Measurements from ENCODE around the gene MAP3K8. TPM values are rescaled to one million over a fixed set of nuclear protein-coding genes. Genes with fewer than 3 reads are reported as not detected.

MAP3K8 gene
- total and polyA plus RNA-seq, 2 donors, result 16.5 to 19.6 TPM

DNA sequence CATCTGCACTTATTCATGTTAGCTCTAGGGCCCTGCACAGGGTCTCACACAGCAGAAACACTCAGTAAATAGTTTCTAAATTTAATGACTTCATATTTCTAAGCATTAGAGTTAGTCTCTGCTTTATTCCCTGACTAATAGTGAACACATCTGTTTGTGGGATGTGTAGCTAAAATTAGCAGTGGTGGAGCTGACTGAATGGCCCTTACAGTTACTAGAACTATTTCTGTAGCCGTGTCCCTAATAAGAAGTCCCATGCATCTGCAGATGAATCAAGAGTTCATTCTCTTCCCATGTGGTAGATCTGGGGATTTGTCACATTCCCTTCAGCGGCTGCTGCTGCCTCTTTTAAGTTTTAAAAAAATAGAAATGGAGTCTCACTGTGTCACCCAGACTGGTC, 11.7 kb downstream of the MAP3K8 start:
- no peak overlapping the region for H3K27ac ChIP-seq (ENCODE audit: low read depth)
- no peak overlapping the region for H3K4me3 ChIP-seq (ENCODE audit: low read depth, low read length)
- no peak for DNase-seq (ENCODE audit: extremely low spot score)
- WGBS, result 45% methylated on average over 2 of the region's 2 CpGs
- no peaks in the 10 kb centered on the region for H3K4me1 ChIP-seq (ENCODE audit: insufficient read depth)
- H3K36me3 ChIP-seq (ENCODE audit: insufficient read depth), result peaks cover 4% of the 10 kb centered on the region

DNA sequence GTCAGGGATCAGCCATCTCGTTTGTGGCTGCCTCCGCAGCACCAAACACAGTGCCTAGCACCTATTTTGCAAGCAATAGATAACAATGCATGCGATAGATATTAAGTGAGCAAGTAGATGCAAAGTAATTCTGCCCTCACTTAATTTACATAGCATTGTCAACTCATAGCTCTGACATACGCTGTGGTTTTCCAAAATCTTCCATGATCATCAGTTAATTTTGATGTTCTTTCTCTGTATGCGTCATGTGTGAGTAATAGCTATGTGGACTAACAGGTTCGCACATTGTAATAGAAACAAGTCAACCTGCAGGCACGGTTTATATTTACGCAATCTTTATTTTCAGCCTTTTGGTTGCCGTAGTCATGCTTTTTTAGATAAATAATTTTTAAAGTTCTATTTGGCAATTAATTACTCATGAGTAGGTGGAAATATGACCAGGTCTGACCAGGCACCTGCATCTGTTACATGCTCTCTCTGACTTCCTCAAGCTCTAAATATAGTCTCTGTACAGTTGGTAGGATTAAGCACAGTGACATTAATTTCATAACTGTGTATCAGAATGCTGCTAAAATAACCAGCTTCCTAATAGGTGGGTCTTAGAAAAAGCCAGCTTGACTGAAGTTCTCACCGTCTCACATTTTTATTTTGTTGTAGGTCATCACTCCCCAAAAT, 13.3 kb downstream of the MAP3K8 start:
- DNase-seq (ENCODE audit: extremely low spot score), result no peak
- Histone ChIP-seq H3K27ac (ENCODE audit: low read depth) (peak overlapping the region; percentile 56), H3K4me1 (ENCODE audit: insufficient read depth) (no peaks in the 10 kb centered on the region), H3K36me3 (ENCODE audit: insufficient read depth) (peaks cover 4% of the 10 kb centered on the region), H3K4me3 (ENCODE audit: low read depth, low read length) (no peak overlapping the region)
- 87% methylated on average over 10 of the region's 10 CpGs for WGBS

- DNase-seq (ENCODE audit: extremely low spot score), result no peak
- Histone ChIP-seq H3K36me3 (ENCODE audit: insufficient read depth) (peaks cover 4% of the 10 kb centered on the region), H3K4me1 (ENCODE audit: insufficient read depth) (no peaks in the 10 kb centered on the region), H3K27ac (ENCODE audit: low read depth) (no peak overlapping the region), H3K4me3 (ENCODE audit: low read depth, low read length) (no peak overlapping the region)
- 100% methylated on average over 1 of the region's 1 CpG for WGBS
These were observed 14.1 kb downstream of the MAP3K8 start for GRCh38 chr10:30448092-30448491.

DNA sequence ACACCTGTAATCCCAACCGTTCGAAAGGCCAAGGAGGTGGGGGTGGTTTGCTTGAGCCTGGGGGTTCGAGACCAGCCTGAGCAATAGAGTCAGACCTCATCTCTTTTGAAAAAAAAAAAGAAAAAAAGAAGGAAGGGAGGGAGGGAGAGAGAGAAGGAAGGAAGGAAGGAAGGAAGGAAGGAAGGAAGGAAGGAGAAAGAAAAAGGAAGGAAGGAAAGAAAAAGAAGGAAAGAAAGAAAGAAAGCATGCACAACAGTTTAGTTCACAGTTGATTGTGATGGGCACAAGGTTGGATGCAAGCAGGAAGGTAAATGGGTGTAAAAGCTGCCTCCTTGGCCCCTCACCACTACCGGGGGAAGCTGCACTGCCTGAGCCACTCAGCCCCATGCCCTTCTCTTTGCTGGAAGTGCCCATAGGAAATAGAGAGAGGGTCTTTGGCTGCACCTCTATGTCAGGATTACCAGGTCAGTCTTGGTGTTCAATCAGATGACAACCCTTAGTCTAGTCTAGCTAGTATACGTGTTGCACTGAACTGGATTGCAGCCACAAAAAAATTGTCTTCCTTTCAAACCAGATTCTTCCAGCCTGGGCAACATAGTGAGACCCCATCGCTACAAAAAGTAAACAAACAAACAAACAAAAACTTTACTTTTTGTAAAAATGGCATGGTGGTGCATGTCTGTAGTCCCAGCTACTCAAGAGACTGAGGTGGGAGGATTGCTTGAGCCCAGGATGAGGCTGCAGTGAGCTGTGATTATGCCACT, 20.0 kb downstream of the MAP3K8 start:
- H3K4me1 ChIP-seq (ENCODE audit: insufficient read depth), result no peaks in the 10 kb centered on the region
- no peaks in the 10 kb centered on the region for H3K36me3 ChIP-seq (ENCODE audit: insufficient read depth)
- H3K27ac ChIP-seq (ENCODE audit: low read depth), result peak overlapping the region; percentile 16
- no peak for DNase-seq (ENCODE audit: extremely low spot score)
- WGBS, result 86% methylated on average over 6 of the region's 6 CpGs
- no peak overlapping the region for H3K4me3 ChIP-seq (ENCODE audit: low read depth, low read length)

- WGBS, result 17% methylated on average over 3 of the region's 3 CpGs
- no peaks in the 10 kb centered on the region for H3K36me3 ChIP-seq (ENCODE audit: insufficient read depth)
- no peaks in the 10 kb centered on the region for H3K4me1 ChIP-seq (ENCODE audit: insufficient read depth)
- no peak overlapping the region for H3K4me3 ChIP-seq (ENCODE audit: low read depth, low read length)
- peak overlapping the region; percentile 30 for H3K27ac ChIP-seq (ENCODE audit: low read depth)
- no peak for DNase-seq (ENCODE audit: extremely low spot score)
These were observed 20.9 kb downstream of the MAP3K8 start for GRCh38 chr10:30454744-30455510.

DNA sequence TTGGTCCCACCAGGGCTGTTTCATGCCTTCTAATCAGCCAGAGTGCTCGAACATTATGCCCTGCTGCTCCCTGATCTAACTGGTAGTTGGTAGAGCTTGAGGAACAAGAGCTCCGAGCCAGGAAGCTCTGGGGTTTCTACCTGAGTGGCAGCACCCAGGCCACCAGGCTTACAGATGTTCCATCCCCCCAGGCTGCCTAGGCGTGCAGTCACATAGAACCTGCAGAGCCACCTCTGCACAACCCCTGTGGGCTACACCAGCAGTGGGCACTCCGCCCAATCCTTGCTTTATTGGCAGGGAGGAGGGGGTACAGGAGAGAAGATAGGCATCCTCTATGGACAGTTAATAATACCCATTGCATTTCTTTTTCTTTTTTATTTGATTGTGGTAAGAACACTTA, 21.8 kb downstream of the MAP3K8 start:
- Histone ChIP-seq H3K27ac (ENCODE audit: low read depth) (no peak overlapping the region), H3K4me1 (ENCODE audit: insufficient read depth) (no peaks in the 10 kb centered on the region), H3K36me3 (ENCODE audit: insufficient read depth) (no peaks in the 10 kb centered on the region), H3K4me3 (ENCODE audit: low read depth, low read length) (no peak overlapping the region)
- no peak for DNase-seq (ENCODE audit: extremely low spot score)
- 79% methylated on average over 4 of the region's 4 CpGs for WGBS

DNA sequence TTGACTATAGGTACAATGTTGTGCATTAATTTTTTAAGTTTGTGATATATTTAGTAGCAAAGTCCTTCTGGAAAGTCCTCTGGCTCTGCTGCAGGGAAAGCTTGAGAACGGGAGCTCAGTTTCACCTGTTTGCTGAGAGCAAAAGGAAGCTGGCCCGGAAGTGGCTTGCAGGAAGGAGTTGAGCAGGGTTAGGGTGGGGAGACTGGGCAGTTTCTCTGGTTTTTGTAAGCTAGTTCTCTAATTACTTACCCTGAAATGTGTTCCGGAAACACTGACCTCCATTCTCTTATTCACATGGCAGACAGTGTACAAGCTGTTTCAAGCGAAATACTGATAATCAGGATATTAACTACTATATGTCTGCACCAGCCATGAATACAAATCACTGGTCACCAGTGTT, 22.3 kb downstream of the MAP3K8 start:
- DNase-seq (ENCODE audit: extremely low spot score), result no peak
- Histone ChIP-seq H3K36me3 (ENCODE audit: insufficient read depth) (no peaks in the 10 kb centered on the region), H3K4me1 (ENCODE audit: insufficient read depth) (no peaks in the 10 kb centered on the region), H3K4me3 (ENCODE audit: low read depth, low read length) (no peak overlapping the region), H3K27ac (ENCODE audit: low read depth) (no peak overlapping the region)
- 64% methylated on average over 4 of the region's 4 CpGs for WGBS

DNA sequence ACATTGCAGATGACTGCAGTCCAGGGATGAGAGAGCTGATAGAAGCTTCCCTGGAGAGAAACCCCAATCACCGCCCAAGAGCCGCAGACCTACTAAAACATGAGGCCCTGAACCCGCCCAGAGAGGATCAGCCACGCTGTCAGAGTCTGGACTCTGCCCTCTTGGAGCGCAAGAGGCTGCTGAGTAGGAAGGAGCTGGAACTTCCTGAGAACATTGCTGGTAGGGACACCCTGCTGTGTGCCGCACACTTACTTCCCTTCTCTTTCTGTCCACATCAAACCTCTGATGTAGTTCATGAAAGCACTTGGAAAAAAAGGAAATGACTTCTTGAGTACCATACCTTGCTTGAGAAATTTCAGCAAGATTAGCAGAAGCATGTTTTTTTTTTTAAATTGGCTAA, 25.3 kb downstream of the MAP3K8 start:
- 93% methylated on average over 6 of the region's 6 CpGs for whole genome bisulfite sequencing
- Histone ChIP-seq H3K36me3 (ENCODE audit: insufficient read depth) (peaks cover 2% of the 10 kb centered on the region), H3K4me1 (ENCODE audit: insufficient read depth) (no peaks in the 10 kb centered on the region), H3K4me3 (ENCODE audit: low read depth, low read length) (no peak overlapping the region), H3K27ac (ENCODE audit: low read depth) (no peak overlapping the region)
- DNase-seq (ENCODE audit: extremely low spot score), result no peak

DNA sequence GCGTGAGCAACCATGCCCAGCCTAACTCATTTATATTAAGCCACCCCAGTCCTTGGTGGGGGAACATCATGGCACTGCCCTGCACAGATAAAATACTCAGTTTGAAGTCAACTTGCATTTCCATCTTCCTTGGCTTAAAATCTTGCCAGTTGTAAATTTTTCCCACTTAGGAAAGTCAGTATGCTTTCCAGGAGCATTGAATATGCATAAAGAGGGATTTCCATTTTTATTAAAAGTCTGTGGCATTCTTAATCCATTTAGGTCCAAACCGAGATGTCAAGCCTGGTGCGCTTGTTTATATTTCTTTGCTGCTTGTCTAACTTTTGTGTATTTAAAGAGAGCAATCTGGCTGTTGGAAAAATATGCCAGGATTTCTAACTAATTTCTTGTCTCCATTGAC, 26.1 kb downstream of the MAP3K8 start:
- Histone ChIP-seq H3K4me1 (ENCODE audit: insufficient read depth) (no peaks in the 10 kb centered on the region), H3K36me3 (ENCODE audit: insufficient read depth) (peaks cover 2% of the 10 kb centered on the region), H3K27ac (ENCODE audit: low read depth) (no peak overlapping the region), H3K4me3 (ENCODE audit: low read depth, low read length) (no peak overlapping the region)
- no peak for DNase-seq (ENCODE audit: extremely low spot score)
- WGBS, result 91% methylated on average over 3 of the region's 3 CpGs

DNA sequence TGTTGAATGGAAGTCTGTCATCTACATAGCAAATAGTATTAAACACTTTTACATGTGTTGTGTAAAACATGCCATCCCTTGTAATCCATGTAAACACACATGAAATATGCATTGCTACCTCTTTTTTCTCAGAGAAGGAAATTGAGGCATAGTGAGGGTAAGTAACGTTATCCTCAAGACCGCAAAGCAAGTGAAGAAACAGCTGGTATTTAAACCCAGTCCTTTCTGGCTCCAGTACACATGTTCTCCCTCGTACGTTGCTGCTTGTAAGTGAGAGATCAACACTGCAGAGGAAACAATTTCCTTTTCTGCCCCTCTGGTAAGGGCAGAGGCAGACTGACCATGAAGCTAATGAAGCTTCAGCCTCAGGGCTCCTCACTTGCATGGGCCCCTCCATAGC, 28.5 kb downstream of the MAP3K8 start:
- Histone ChIP-seq H3K4me3 (ENCODE audit: low read depth, low read length) (no peak overlapping the region), H3K27ac (ENCODE audit: low read depth) (no peak overlapping the region), H3K4me1 (ENCODE audit: insufficient read depth) (no peaks in the 10 kb centered on the region), H3K36me3 (ENCODE audit: insufficient read depth) (peaks cover 2% of the 10 kb centered on the region)
- 73% methylated on average over 4 of the region's 4 CpGs for WGBS
- no peak for DNase-seq (ENCODE audit: extremely low spot score)

- DNase-seq (ENCODE audit: extremely low spot score), result no peak
- Histone ChIP-seq H3K27ac (ENCODE audit: low read depth) (no peak overlapping the region), H3K4me3 (ENCODE audit: low read depth, low read length) (no peak overlapping the region), H3K4me1 (ENCODE audit: insufficient read depth) (no peaks in the 10 kb centered on the region), H3K36me3 (ENCODE audit: insufficient read depth) (peaks cover 2% of the 10 kb centered on the region)
- WGBS, result 58% methylated on average over 2 of the region's 2 CpGs
These were observed 30.0 kb downstream of the MAP3K8 start for GRCh38 chr10:30463944-30464451.

DNA sequence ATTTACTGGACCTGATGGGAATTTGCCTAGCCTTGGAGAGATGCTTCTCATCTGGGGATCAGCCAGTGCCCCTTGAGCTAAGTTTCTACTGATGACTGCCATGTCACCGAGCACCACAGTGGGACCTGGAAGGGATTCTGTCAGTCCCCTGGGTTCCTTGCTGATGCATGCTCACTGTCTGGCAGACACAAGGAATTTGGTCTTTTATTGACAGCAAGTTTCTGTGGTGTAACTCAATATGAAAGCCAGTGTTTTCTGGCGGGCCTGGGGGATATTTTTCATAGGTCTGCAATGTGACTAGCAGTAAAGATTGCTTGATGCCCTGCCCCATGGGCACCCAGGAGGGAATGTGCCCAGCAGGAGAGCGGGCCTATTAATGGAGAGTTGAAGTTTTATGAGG, 30.7 kb downstream of the MAP3K8 start:
- 88% methylated on average over 3 of the region's 3 CpGs for WGBS
- DNase-seq (ENCODE audit: extremely low spot score), result no peak
- Histone ChIP-seq H3K4me1 (ENCODE audit: insufficient read depth) (no peaks in the 10 kb centered on the region), H3K27ac (ENCODE audit: low read depth) (no peak overlapping the region), H3K36me3 (ENCODE audit: insufficient read depth) (peaks cover 2% of the 10 kb centered on the region), H3K4me3 (ENCODE audit: low read depth, low read length) (no peak overlapping the region)

DNA sequence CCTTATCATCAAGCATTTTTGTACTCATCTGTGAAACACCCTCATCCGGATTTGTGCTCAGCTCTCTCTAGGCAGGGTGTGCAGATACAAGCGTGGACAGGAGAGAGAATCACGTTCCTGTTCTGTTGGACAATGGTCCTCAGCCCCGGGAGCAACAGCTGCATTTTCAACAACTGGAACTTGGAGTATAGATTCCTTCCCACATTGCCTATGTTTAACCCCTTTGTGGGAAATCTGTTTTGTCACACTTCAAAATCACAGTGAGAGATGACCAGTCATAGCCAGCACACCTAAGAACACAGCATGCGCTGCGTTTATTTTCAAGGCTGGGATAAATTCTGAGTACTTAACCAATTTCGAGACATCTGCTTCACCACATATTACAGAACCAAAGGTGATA, 32.5 kb downstream of the MAP3K8 start:
- H3K36me3 ChIP-seq (ENCODE audit: insufficient read depth), result peaks cover 2% of the 10 kb centered on the region
- H3K4me3 ChIP-seq (ENCODE audit: low read depth, low read length), result no peak overlapping the region
- no peak overlapping the region for H3K27ac ChIP-seq (ENCODE audit: low read depth)
- DNase-seq (ENCODE audit: extremely low spot score), result no peak
- H3K4me1 ChIP-seq (ENCODE audit: insufficient read depth), result no peaks in the 10 kb centered on the region
- WGBS, result 74% methylated on average over 7 of the region's 7 CpGs

All from urinary bladder (tissue), 4 donors.